Panc1 (cell line): ENCODE results near the gene WDR27. TPM values are rescaled to one million over a fixed set of nuclear protein-coding genes. Genes with fewer than 3 reads are reported as not detected.

Experiments used
- ATAC-seq: fragments of 200-7000 bp; cut with Tn5 transposase; 2 replicates; pipeline ENCODE4 v1.9.1; 2020; ENCODE audit warnings: mild to moderate bottlenecking, moderate library complexity
- BruUV-seq: library from RNA; stranded (reverse); fragments of 400-500 nt; replicated peaks from 2 replicates; lab custom pipeline; 2021; lab: Mats Ljungman, UMichigan
- CTCF ChIA-PET: fragments of 300-600 bp; sonication (Branson Sonifier 250); formaldehyde crosslinking; loops from one replicate; lab custom pipeline; 2022; ENCODE audit warnings: antibody characterized with exemption; lab: Charles Lee
- POLR2A ChIA-PET: fragments of 300-600 bp; sonication (Branson Sonifier 250); formaldehyde crosslinking; loops from one replicate; lab custom pipeline; 2022; ENCODE audit warnings: antibody characterized with exemption; lab: Charles Lee
- DNase-seq: peaks from one replicate; pipeline ENCODE4 v3.0.0-alpha.2; 2010; ENCODE audit warnings: low read depth, low spot score
- H3K27ac ChIP-seq: 2 replicates; pipeline ENCODE4 v1.5.1; 2011; ENCODE audit warnings: mild to moderate bottlenecking, low read length, inconsistent platforms
- H3K27me3 ChIP-seq: fragments of 200-500 bp; sonication (Bioruptor generic); 2 replicates; pipeline ENCODE4 v1.6.0; 2014; ENCODE audit warnings: low read length, inconsistent platforms; ENCODE audit not compliant: control insufficient read depth, insufficient read depth
- H3K36me3 ChIP-seq: fragments of 200-500 bp; sonication (Bioruptor generic); 2 replicates; pipeline ENCODE4 v1.5.1; 2014; ENCODE audit warnings: inconsistent platforms, mild to moderate bottlenecking, low read length, moderate library complexity; ENCODE audit not compliant: control insufficient read depth, insufficient read depth
- H3K4me1 ChIP-seq: 2 replicates; pipeline ENCODE4 v1.5.1; 2011; ENCODE audit warnings: inconsistent platforms, mild to moderate bottlenecking, low read length, moderate library complexity; ENCODE audit not compliant: control insufficient read depth, insufficient read depth
- H3K4me3 ChIP-seq, 2 experiments: 2 replicates each; pipeline ENCODE4 v1.5.1; 2011 to 2012; ENCODE audit warnings: low read depth in 2 of 2, low read length in 2 of 2, mild to moderate bottlenecking in 2 of 2, inconsistent platforms in 1 of 2, moderate library complexity in 1 of 2
- H3K9me3 ChIP-seq: fragments of 200-500 bp; sonication (Bioruptor generic); 2 replicates; pipeline ENCODE4 v1.5.1; 2014; ENCODE audit warnings: low read depth, mild to moderate bottlenecking, inconsistent platforms, low read length, moderate library complexity; ENCODE audit not compliant: control insufficient read depth, insufficient read depth
- CTCF ChIP-seq: fragments of 450-650 bp; IDR thresholded peaks from 2 replicates; pipeline ENCODE4 v1.5.1; 2017; ENCODE audit warnings: mild to moderate bottlenecking
- POLR2AphosphoS5 ChIP-seq: IDR thresholded peaks from 2 replicates; pipeline ENCODE4 v1.6.1; 2012; ENCODE audit warnings: mild to moderate bottlenecking, low read depth, low read length, moderate library complexity
- REST ChIP-seq, 2 experiments: IDR thresholded peaks; 2 replicates each; pipeline ENCODE4 v1.6.1; 2011 to 2012; ENCODE audit warnings: low read depth in 2 of 2, control low read depth in 1 of 2, low read length in 1 of 2, mild to moderate bottlenecking in 1 of 2, moderate library complexity in 1 of 2; ENCODE audit not compliant: insufficient read depth in 1 of 2
- SIN3A ChIP-seq: IDR thresholded peaks from 2 replicates; pipeline ENCODE4 v1.6.1; 2012; ENCODE audit warnings: low read depth, mild to moderate bottlenecking, low read length, moderate library complexity, borderline replicate concordance; ENCODE audit not compliant: insufficient read depth
- TCF7L2 ChIP-seq: IDR thresholded peaks from 2 replicates; pipeline ENCODE4 v1.6.1; 2011; ENCODE audit warnings: mild to moderate bottlenecking, low read depth, low read length, inconsistent platforms
- in situ Hi-C: cut with HindIII; loops from 2 replicates; pipeline ENCODE4 v1.10.0; 2016; ENCODE audit warnings: low sequenced_read_pairs, low pct_unique_long_range_greater_than_20kb
- intact Hi-C: fragments of 100-400 bp; cut with micrococcal nuclease; formaldehyde crosslinking; loops from one replicate; pipeline ENCODE4 v1.10.0; 2022; ENCODE audit not compliant: unreplicated experiment
- total RNA-seq: library from RNA; stranded (reverse); gene quantifications from one replicate; pipeline ENCODE4 v1.2.1, GENCODE V29; 2021; ENCODE audit not compliant: unreplicated experiment

The WDR27 gene
- total RNA-seq, 1 experiment from 2014 or later = 56.3 TPM

DNA sequence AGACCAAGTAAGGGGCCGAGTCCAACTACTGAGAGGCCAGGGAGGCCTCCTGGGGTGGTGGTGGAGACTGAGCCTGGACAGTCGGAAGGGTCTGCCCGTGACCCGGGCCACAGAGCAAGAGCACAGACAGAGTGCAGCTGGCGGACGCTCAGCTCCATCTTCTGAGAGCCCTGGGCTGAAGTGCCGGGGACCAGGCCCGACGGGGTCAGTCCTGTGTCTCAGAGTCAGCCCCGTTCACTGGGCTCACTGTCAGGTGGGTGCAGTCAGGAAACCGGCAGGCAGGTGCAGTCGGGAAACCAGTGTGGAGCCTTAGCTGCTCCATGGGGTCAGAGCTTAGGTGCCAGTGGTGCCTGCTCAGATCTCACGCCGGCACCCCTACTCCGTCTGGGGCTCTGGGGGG, 76.5 kb downstream of the WDR27 start:
- ChIA-PET POLR2A (no interaction called here), CTCF (no interaction called here)
- BruUV-seq = no TSS peak
- no peak for TF ChIP-seq REST (IDR thresholded peaks at IDR 0.05; ENCODE audit: insufficient read depth in 1 of 2, low read depth in 2 of 2, low read length in 1 of 2)
- no peak for TF ChIP-seq TCF7L2
- no peak for TF ChIP-seq SIN3A
- TF ChIP-seq POLR2AphosphoS5 = no peak
- no peak for TF ChIP-seq CTCF
- H3K27ac ChIP-seq = no peak overlapping the region
- DNase-seq (no peak), ATAC-seq (0 out of 2 replicates have a peak, but pooled peaks have one; percentile 8)
- in situ Hi-C loops (no loop called here), intact Hi-C loops (no loop called here)
- H3K36me3 ChIP-seq = no peaks in the 10 kb centered on the region
- H3K4me1 ChIP-seq = no peaks in the 10 kb centered on the region
- no peaks in the 10 kb centered on the region for H3K27me3 ChIP-seq
- no peaks in the 10 kb centered on the region for H3K9me3 ChIP-seq
- H3K4me3 ChIP-seq = no peak overlapping the region

- DNase-seq (no peak), ATAC-seq (0 out of 2 replicates have a peak, but pooled peaks have one; percentile 15)
- no peaks in the 10 kb centered on the region for H3K4me1 ChIP-seq
- H3K4me3 ChIP-seq = no peak overlapping the region
- H3K36me3 ChIP-seq = no peaks in the 10 kb centered on the region
- CTCF ChIA-PET = no interaction called here
- no peaks in the 10 kb centered on the region for H3K9me3 ChIP-seq
- in situ Hi-C loops = no loop called here
- H3K27ac ChIP-seq = no peak overlapping the region
- no peaks in the 10 kb centered on the region for H3K27me3 ChIP-seq
- TF ChIP-seq POLR2AphosphoS5 (no peak), TCF7L2 (no peak), CTCF (no peak), REST (IDR thresholded peaks at IDR 0.05; ENCODE audit: insufficient read depth in 1 of 2, low read depth in 2 of 2, low read length in 1 of 2) (no peak), SIN3A (no peak)
- POLR2A ChIA-PET = no interaction called here
- intact Hi-C loops = no loop called here
- no TSS peak for BruUV-seq
Measured at GRCh38 chr6:169624785-169625184, 77.0 kb downstream of the WDR27 start.
